ENCODE results near the gene SLC24A1. TPM values are rescaled to one million over a fixed set of nuclear protein-coding genes. Genes with fewer than 3 reads are reported as not detected.

SLC24A1 gene
- total RNA-seq, 1 donor from 2014 or later = 3.0 TPM

DNA sequence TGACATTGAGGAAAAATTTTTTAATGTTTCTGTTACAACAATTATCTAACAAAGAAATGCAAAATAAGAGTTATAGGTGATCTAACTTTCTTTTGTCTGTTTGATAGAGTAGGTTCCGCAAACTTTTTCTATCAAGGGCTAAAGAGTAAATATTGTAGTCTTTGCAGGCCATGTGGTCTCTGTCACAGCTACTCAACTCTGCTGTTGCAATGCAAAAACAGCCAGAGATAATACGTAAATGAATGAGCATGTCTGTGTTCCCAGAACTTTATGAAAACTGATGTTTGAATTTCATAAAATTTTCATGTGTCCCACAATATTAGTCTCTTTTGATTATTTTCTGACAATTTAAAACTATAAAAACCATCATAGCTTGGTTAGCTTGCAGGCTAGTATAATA lies 73.3 kb downstream of the SLC24A1 start:
- DNase-seq (ENCODE audit: low spot score) = no peak
- intact Hi-C loops (cut with DNase I) = no loop called here

Other genes starting within 250 kb of the SLC24A1 start
- not detected for gene IGDCC3, start 243.9 kb upstream of the SLC24A1 start, total RNA-seq
- 0.92 TPM for gene IGDCC4, start 199.0 kb upstream of the SLC24A1 start, total RNA-seq
- 35.3 TPM for gene DPP8, start 104.2 kb upstream of the SLC24A1 start, total RNA-seq
- 9.6 TPM for gene HACD3, start 91.5 kb upstream of the SLC24A1 start, total RNA-seq
- gene INTS14, start 10.8 kb upstream of the SLC24A1 start, total RNA-seq = 14.9 TPM
- 19.1 TPM for gene DENND4A, start 170.4 kb downstream of the SLC24A1 start, total RNA-seq
- gene RAB11A, start 247.6 kb downstream of the SLC24A1 start, total RNA-seq = 147 TPM